Peyer's patch (tissue), 4 donors: ENCODE results near the gene KLHL6.

Experiments
- POLR2A ChIP-seq, 2 donors: fragments of 450-650 bp; IDR thresholded peaks; one replicate each; pipeline ENCODE4 v1.5.1; 2017; ENCODE audit warnings: antibody characterized with exemption in 2 of 2, mild to moderate bottlenecking in 2 of 2, moderate library complexity in 2 of 2
- TF ChIP-seq, protein P1 (sequence below), 6 experiments: fragments of 450-650 bp in 4 of 6; fragments of 200-600 bp in 2 of 6; sonication (generic) in 1 of 6; IDR thresholded peaks; one replicate each; pipeline ENCODE4 v1.5.1; 2017 to 2019; ENCODE audit warnings: antibody characterized with exemption in 6 of 6, mild to moderate bottlenecking in 3 of 6, moderate library complexity in 1 of 6

DNA sequence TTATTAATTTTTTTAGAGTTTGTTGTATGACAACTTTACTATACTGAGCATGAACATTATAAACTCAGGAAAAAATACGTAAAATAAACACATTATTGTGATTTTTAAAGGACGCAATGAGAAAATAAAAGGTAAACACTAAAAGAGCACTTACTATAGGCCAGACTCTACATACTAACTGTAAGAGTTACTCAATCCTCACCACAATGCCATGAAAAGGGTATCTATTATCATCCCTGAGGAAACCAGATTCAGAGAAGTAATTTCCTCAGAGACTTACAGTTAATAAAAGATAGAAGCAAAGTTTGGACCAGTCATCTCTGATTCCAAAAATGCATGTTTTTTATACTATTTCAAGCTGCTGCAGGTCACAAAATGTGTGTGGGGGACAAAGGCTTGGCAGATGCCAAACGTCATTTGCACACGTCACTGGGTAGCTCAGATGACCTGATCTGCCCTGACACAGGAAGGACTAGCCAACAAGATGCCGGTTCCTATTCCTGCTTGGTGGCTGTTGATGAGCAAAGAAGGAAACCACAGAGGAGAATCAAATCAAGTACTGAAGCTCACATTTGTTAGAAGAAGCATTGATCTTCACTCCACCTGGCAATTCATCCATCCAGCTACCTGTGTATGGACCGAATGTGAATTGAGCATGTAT, 42.3 kb downstream of the KLHL6 start:
- TF ChIP-seq, protein P1, sequence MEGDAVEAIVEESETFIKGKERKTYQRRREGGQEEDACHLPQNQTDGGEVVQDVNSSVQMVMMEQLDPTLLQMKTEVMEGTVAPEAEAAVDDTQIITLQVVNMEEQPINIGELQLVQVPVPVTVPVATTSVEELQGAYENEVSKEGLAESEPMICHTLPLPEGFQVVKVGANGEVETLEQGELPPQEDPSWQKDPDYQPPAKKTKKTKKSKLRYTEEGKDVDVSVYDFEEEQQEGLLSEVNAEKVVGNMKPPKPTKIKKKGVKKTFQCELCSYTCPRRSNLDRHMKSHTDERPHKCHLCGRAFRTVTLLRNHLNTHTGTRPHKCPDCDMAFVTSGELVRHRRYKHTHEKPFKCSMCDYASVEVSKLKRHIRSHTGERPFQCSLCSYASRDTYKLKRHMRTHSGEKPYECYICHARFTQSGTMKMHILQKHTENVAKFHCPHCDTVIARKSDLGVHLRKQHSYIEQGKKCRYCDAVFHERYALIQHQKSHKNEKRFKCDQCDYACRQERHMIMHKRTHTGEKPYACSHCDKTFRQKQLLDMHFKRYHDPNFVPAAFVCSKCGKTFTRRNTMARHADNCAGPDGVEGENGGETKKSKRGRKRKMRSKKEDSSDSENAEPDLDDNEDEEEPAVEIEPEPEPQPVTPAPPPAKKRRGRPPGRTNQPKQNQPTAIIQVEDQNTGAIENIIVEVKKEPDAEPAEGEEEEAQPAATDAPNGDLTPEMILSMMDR (IDR thresholded peaks at IDR 0.05), result no peak
- no peak for TF ChIP-seq POLR2A (IDR thresholded peaks at IDR 0.05)
